DOHH2 (cell line): Measurements from ENCODE around the gene GPC5.

ENCODE experiments used
- H3F3A ChIP-seq: fragments of 200-600 bp; sonication (generic), shearing (Covaris generic); 2 replicates; pipeline ENCODE4 v1.6.0; 2016; ENCODE audit warnings: antibody characterized with exemption, mild to moderate bottlenecking; ENCODE audit not compliant: control insufficient read depth, insufficient read depth
- H3K27ac ChIP-seq: fragments of 200-600 bp; sonication (generic); 2 replicates; pipeline ENCODE4 v1.5.1; 2014; ENCODE audit warnings: low read depth, mild to moderate bottlenecking, low read length, moderate library complexity
- H3K27me3 ChIP-seq: fragments of 200-600 bp; sonication (generic); 2 replicates; pipeline ENCODE4 v1.6.1; 2014; ENCODE audit warnings: mild to moderate bottlenecking, low read length, mixed read lengths; ENCODE audit not compliant: control insufficient read depth
- H3K36me3 ChIP-seq: fragments of 200-600 bp; sonication (generic); 2 replicates; pipeline ENCODE4 v1.6.1; 2014; ENCODE audit warnings: mild to moderate bottlenecking, low read length, moderate library complexity, mixed read lengths; ENCODE audit not compliant: control insufficient read depth
- H3K4me1 ChIP-seq: fragments of 200-600 bp; sonication (generic); 2 replicates; pipeline ENCODE4 v1.6.1; 2014; ENCODE audit warnings: mild to moderate bottlenecking, low read length, mixed read lengths; ENCODE audit not compliant: control insufficient read depth
- H3K4me2 ChIP-seq: fragments of 200-600 bp; sonication (generic); 2 replicates; pipeline ENCODE4 v1.6.0; 2014; ENCODE audit warnings: mild to moderate bottlenecking, low read length, moderate library complexity
- H3K4me3 ChIP-seq: fragments of 200-600 bp; sonication (generic); 2 replicates; pipeline ENCODE4 v1.5.1; 2014; ENCODE audit warnings: mild to moderate bottlenecking, low read length, mixed read lengths
- H3K79me2 ChIP-seq: fragments of 200-600 bp; sonication (generic); 2 replicates; pipeline ENCODE4 v1.6.1; 2014; ENCODE audit warnings: mild to moderate bottlenecking, low read length, mixed read lengths; ENCODE audit not compliant: control insufficient read depth
- H3K9me2 ChIP-seq: fragments of 200-600 bp; sonication (generic); replicated peaks from 2 replicates; pipeline ENCODE4 v1.6.1; 2014; ENCODE audit warnings: mild to moderate bottlenecking, low read length, mixed read lengths; ENCODE audit not compliant: control insufficient read depth
- H3K9me3 ChIP-seq: fragments of 200-600 bp; sonication (generic); 2 replicates; pipeline ENCODE4 v1.6.1; 2014; ENCODE audit warnings: antibody characterized with exemption, low read length, mixed read lengths; ENCODE audit not compliant: control insufficient read depth, insufficient read depth
- H4K20me1 ChIP-seq: fragments of 200-600 bp; sonication (generic); 2 replicates; pipeline ENCODE4 v1.6.0; 2014; ENCODE audit warnings: low read depth, mild to moderate bottlenecking, antibody characterized with exemption, low read length, moderate library complexity; ENCODE audit not compliant: control insufficient read depth, insufficient read depth
- EZH2phosphoT487 ChIP-seq: fragments of 200-600 bp; sonication (generic); IDR thresholded peaks from 2 replicates; pipeline ENCODE4 v1.6.1; 2017; ENCODE audit warnings: borderline replicate concordance, mild to moderate bottlenecking, antibody characterized with exemption, low read length, moderate library complexity, mixed read lengths
- TF ChIP-seq, protein P1 (sequence below): fragments of 200-600 bp; sonication (generic); IDR thresholded peaks from one replicate; pipeline ENCODE4 v1.5.1; 2014; ENCODE audit warnings: antibody characterized with exemption, mild to moderate bottlenecking, low read depth, low read length; ENCODE audit not compliant: poor library complexity, severe bottlenecking

Gene GPC5

DNA sequence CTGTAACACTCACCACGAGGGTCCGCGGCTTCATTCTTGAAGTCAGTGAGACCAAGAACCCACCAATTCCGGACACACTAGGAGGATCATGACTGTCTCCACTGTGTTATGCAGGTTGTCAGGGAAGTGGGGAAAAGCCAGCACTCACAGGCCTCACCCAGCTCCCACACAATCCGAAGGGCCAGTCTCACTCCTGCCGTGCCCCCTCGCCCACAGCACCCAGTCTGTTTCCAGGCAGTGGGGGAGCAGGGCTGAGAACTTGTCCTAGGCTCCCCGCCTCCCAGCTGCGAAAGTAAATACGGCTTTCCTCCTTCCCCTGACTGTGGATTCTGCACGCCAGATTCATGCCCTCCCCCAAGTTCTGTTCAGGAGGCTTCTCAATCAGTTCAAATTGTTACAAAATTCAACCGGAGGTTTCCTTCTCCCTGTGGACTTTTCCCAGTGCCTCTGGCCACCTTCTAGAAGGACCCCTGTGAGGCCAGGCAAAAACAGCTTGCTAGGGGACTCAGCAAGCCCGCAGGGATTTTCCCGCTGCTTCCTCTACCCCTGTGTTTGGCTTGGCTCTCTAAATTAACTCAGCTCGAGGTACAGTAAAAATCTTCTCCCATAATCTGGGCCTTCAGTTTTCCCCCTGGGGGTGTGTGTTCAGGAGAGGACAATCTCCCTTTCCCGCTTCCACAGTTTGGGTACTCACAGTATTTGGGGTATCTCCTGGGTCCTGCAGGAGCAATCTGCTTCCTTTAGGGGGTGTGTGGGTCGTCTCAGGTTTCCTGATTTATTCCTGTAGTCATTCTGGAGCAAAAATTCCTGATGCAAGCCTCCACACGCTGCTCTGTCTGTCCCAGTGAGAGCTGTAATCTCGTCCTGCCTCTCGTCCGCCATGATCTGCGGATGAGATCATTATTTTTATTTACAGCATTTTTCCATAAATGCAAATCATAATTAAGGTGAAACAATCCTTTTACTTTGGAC is 899.8 kb downstream of the GPC5 start:
- no peak overlapping the region for H3K27ac ChIP-seq
- H3K79me2 ChIP-seq = no peaks in the 10 kb centered on the region
- H3K9me2 ChIP-seq = no peaks in the 10 kb centered on the region
- no peaks in the 10 kb centered on the region for H3K27me3 ChIP-seq
- no peaks in the 10 kb centered on the region for H3K4me1 ChIP-seq
- no peaks in the 10 kb centered on the region for H4K20me1 ChIP-seq
- H3K4me2 ChIP-seq = no peak overlapping the region
- no peak for TF ChIP-seq EZH2phosphoT487
- TF ChIP-seq, protein P1, sequence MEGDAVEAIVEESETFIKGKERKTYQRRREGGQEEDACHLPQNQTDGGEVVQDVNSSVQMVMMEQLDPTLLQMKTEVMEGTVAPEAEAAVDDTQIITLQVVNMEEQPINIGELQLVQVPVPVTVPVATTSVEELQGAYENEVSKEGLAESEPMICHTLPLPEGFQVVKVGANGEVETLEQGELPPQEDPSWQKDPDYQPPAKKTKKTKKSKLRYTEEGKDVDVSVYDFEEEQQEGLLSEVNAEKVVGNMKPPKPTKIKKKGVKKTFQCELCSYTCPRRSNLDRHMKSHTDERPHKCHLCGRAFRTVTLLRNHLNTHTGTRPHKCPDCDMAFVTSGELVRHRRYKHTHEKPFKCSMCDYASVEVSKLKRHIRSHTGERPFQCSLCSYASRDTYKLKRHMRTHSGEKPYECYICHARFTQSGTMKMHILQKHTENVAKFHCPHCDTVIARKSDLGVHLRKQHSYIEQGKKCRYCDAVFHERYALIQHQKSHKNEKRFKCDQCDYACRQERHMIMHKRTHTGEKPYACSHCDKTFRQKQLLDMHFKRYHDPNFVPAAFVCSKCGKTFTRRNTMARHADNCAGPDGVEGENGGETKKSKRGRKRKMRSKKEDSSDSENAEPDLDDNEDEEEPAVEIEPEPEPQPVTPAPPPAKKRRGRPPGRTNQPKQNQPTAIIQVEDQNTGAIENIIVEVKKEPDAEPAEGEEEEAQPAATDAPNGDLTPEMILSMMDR = no peak
- no peaks in the 10 kb centered on the region for H3K36me3 ChIP-seq
- no peak overlapping the region for H3K4me3 ChIP-seq
- no peaks in the 10 kb centered on the region for H3K9me3 ChIP-seq
- H3F3A ChIP-seq = no peaks in the 10 kb centered on the region

DNA sequence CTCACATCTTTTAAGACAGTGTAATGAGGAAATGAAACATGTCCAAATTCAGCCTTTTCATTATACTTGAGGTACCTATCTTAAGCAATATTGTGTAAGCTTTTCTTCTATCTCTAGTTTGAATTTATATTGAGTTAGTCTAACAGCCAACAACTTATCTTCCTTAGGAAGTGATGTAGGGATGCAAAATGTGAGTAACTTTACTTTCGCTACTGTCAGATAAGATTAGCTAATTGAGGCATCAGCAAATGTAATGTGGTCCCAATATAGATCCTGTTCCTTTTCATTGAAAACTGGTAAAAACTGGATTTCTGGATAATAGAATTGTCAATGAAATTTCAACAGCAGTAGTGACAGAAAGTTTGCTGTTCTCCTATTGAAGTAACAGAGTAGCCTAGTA is 902.2 kb downstream of the GPC5 start:
- Histone ChIP-seq H3K79me2 (no peaks in the 10 kb centered on the region), H3K4me3 (no peak overlapping the region), H3F3A (no peaks in the 10 kb centered on the region), H3K9me2 (no peaks in the 10 kb centered on the region), H3K27me3 (no peaks in the 10 kb centered on the region), H3K36me3 (no peaks in the 10 kb centered on the region), H3K9me3 (no peaks in the 10 kb centered on the region), H4K20me1 (no peaks in the 10 kb centered on the region), H3K4me1 (no peaks in the 10 kb centered on the region), H3K4me2 (no peak overlapping the region), H3K27ac (no peak overlapping the region)
- no peak for TF ChIP-seq EZH2phosphoT487
- TF ChIP-seq, protein P1 = no peak

- Histone ChIP-seq H3K9me3 (no peaks in the 10 kb centered on the region), H3K9me2 (no peaks in the 10 kb centered on the region), H3K4me3 (no peak overlapping the region), H3K4me2 (no peak overlapping the region), H3K27me3 (no peaks in the 10 kb centered on the region), H3K36me3 (no peaks in the 10 kb centered on the region), H3K27ac (no peak overlapping the region), H4K20me1 (no peaks in the 10 kb centered on the region), H3K4me1 (no peaks in the 10 kb centered on the region), H3K79me2 (no peaks in the 10 kb centered on the region), H3F3A (no peaks in the 10 kb centered on the region)
- no peak for TF ChIP-seq EZH2phosphoT487
- TF ChIP-seq, protein P1 = no peak
Observed at GRCh38 chr13:92303428-92303827, 905.0 kb downstream of the GPC5 start.
